ENCODE data around the gene RFX7. TPM values are rescaled to one million over a fixed set of nuclear protein-coding genes. Genes with fewer than 3 reads are reported as not detected.

RFX7 gene
- total RNA-seq, 1 experiment from 2014 or later: 34.4 TPM

DNA sequence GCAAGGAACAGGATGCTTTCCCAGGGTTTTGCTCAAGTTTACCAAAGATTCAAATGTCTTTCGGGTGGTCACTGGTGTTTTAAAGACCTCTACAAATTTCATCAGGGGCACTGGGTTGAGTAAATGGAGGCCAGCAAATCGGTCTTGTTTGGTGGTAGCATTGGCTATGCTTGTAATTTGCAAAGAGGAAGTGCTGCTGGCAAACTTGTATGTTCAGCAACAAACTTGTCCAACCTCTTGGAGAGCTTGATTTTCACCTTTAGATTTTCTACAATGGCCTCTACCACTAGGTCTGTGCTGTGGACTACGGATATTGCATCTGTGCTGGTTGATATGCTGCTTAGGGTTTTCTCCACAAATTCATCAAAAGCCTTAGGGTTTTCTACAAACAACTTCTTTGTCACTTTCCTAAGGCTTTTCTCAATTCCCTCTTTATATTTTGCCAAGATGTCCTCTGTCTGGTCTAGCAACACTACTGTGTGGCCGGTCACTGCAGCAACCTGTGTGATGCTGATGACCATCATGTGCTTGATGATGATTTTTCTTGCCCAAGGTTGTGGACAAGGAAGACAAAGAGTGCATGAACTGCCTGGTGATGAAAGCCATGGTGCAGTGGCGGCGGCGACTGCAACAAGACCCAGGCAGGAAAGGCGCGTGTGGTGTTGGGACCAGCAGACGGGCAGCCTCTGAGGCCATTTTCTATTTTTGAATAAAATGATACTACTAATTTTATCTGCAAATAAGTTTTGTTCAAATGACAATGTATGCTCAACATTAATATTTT is 50.8 kb downstream of the RFX7 start:
- DNase-seq (ENCODE audit: low spot score): no peak
- intact Hi-C loops (cut with micrococcal nuclease; ENCODE audit: unreplicated experiment): no loop called here
- Histone ChIP-seq H3K27ac (ENCODE audit: low read depth, low read length, poor library complexity, severe bottlenecking) (no peak overlapping the region), H3K4me3 (ENCODE audit: low read depth, low read length, poor library complexity, severe bottlenecking) (no peak overlapping the region), H3K36me3 (ENCODE audit: insufficient read depth, low read length, poor library complexity, severe bottlenecking) (no peaks in the 10 kb centered on the region), H3K27me3 (replicated peaks; ENCODE audit: insufficient read depth, low read depth, low read length, poor library complexity) (no peaks in the 10 kb centered on the region), H3K4me1 (ENCODE audit: insufficient read depth, low read length, poor library complexity, severe bottlenecking) (no peaks in the 10 kb centered on the region), H3K9me3 (ENCODE audit: low read depth, low read length, poor library complexity, severe bottlenecking) (no peaks in the 10 kb centered on the region)
- TF ChIP-seq EZH2 (IDR thresholded peaks at IDR 0.05; ENCODE audit: borderline replicate concordance, low read depth, low read length, poor library complexity, severe bottlenecking): no peak
- TF ChIP-seq, protein P1, sequence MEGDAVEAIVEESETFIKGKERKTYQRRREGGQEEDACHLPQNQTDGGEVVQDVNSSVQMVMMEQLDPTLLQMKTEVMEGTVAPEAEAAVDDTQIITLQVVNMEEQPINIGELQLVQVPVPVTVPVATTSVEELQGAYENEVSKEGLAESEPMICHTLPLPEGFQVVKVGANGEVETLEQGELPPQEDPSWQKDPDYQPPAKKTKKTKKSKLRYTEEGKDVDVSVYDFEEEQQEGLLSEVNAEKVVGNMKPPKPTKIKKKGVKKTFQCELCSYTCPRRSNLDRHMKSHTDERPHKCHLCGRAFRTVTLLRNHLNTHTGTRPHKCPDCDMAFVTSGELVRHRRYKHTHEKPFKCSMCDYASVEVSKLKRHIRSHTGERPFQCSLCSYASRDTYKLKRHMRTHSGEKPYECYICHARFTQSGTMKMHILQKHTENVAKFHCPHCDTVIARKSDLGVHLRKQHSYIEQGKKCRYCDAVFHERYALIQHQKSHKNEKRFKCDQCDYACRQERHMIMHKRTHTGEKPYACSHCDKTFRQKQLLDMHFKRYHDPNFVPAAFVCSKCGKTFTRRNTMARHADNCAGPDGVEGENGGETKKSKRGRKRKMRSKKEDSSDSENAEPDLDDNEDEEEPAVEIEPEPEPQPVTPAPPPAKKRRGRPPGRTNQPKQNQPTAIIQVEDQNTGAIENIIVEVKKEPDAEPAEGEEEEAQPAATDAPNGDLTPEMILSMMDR (conservative IDR thresholded peaks at IDR 0.05; ENCODE audit: low read depth, low read length): no peak
- BruUV-seq (replicated peaks): no TSS peak
- CTCF ChIA-PET: no interaction called here
- POLR2A ChIA-PET (ENCODE audit: low non-redundant PET): no interaction called here

DNA sequence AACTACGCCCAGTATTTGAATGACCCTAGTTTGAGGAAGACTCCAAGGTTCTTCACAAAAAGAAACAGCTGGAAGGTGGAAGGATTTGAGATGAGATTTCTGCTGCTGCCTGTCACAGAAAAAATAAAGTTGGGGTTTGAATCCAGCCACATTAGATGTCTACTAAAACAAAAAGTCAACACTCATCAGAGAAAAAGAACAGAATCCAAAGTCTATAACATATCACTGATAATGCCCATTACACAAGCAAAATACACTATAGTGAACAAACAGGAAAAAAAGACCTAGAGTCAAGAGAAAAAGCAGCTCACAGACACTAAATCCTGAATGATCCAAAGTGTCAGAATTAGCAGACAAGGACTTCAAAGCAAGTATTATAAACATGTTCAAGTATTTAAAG is 56.0 kb downstream of the RFX7 start:
- POLR2A ChIA-PET (ENCODE audit: low non-redundant PET): no interaction called here
- intact Hi-C loops (cut with micrococcal nuclease; ENCODE audit: unreplicated experiment): no loop called here

DNA sequence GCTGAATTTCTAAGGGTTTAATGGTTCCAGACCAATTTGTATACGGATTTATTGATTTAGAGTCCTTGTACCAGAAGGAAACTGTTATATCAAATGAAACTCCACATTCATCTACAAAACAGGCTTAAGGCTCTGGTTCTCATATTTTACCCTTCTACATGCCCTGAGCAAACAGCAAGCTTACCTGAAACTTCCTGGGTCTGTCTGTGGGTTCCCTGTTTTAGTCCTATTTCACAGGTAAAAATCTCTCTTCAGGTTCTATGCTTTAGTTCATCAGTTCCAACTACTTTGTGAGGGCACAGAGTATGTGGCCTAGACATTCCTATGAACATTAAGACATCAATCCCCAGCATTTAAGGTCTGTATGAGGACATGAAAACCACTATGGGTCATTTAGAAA is 57.7 kb downstream of the RFX7 start:
- Histone ChIP-seq H3K9me3 (ENCODE audit: low read depth, low read length, poor library complexity, severe bottlenecking) (no peaks in the 10 kb centered on the region), H3K27me3 (replicated peaks; ENCODE audit: insufficient read depth, low read depth, low read length, poor library complexity) (no peaks in the 10 kb centered on the region), H3K27ac (ENCODE audit: low read depth, low read length, poor library complexity, severe bottlenecking) (no peak overlapping the region), H3K36me3 (ENCODE audit: insufficient read depth, low read length, poor library complexity, severe bottlenecking) (no peaks in the 10 kb centered on the region), H3K4me3 (ENCODE audit: low read depth, low read length, poor library complexity, severe bottlenecking) (no peak overlapping the region), H3K4me1 (ENCODE audit: insufficient read depth, low read length, poor library complexity, severe bottlenecking) (no peaks in the 10 kb centered on the region)
- POLR2A ChIA-PET (ENCODE audit: low non-redundant PET): no interaction called here
- DNase-seq (ENCODE audit: low spot score): no peak
- no peak for TF ChIP-seq EZH2 (IDR thresholded peaks at IDR 0.05; ENCODE audit: borderline replicate concordance, low read depth, low read length, poor library complexity, severe bottlenecking)
- TF ChIP-seq, protein P1 (conservative IDR thresholded peaks at IDR 0.05; ENCODE audit: low read depth, low read length): no peak
- no TSS peak for BruUV-seq (replicated peaks)
- intact Hi-C loops (cut with micrococcal nuclease; ENCODE audit: unreplicated experiment): no loop called here
- CTCF ChIA-PET: no interaction called here

More for the DNA sequence above, 56.0 kb downstream of the RFX7 start:
- no peaks in the 10 kb centered on the region for H3K9me3 ChIP-seq (ENCODE audit: low read depth, low read length, poor library complexity, severe bottlenecking)
- H3K4me3 ChIP-seq (ENCODE audit: low read depth, low read length, poor library complexity, severe bottlenecking): no peak overlapping the region
- H3K27ac ChIP-seq (ENCODE audit: low read depth, low read length, poor library complexity, severe bottlenecking): no peak overlapping the region
- DNase-seq (ENCODE audit: low spot score): no peak
- no TSS peak for BruUV-seq (replicated peaks)
- CTCF ChIA-PET: no interaction called here
- TF ChIP-seq EZH2 (IDR thresholded peaks at IDR 0.05; ENCODE audit: borderline replicate concordance, low read depth, low read length, poor library complexity, severe bottlenecking): no peak
- TF ChIP-seq, protein P1 (conservative IDR thresholded peaks at IDR 0.05; ENCODE audit: low read depth, low read length): no peak
- no peaks in the 10 kb centered on the region for H3K27me3 ChIP-seq (replicated peaks; ENCODE audit: insufficient read depth, low read depth, low read length, poor library complexity)
- no peaks in the 10 kb centered on the region for H3K4me1 ChIP-seq (ENCODE audit: insufficient read depth, low read length, poor library complexity, severe bottlenecking)
- H3K36me3 ChIP-seq (ENCODE audit: insufficient read depth, low read length, poor library complexity, severe bottlenecking): no peaks in the 10 kb centered on the region
